ENCODE measurements around the gene KCTD8.

DNA sequence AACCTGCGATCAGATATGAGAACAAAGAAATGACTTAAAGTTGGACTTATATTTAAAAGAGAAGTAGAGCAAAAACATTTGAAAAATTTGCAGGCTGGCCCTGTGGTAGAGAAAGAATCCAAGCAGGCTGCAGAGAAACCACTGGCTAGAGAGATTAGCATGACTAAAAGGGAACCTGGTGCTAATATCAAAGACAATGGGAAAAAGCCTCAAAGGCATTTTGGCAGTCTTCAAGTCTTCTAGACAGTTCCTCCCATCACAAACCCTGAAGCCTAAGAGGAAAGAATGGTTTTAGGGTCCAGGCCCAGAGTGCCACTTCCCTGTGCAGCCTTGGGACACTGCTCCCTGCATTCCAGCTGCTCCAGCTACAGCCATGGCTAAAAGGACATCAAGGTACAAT, 33.4 kb downstream of the KCTD8 start:
- TF ChIP-seq ZBTB1 (tag by site-specific recombination; IDR thresholded peaks at IDR 0.05) (no peak), ZSCAN18 (tag by site-specific recombination; IDR thresholded peaks at IDR 0.05) (no peak), KLF9 (tag by site-specific recombination; IDR thresholded peaks at IDR 0.05; ENCODE audit: low read depth) (no peak), CTCF (tag by site-specific recombination; IDR thresholded peaks at IDR 0.05) (no peak)
- TF ChIP-seq, protein P1, sequence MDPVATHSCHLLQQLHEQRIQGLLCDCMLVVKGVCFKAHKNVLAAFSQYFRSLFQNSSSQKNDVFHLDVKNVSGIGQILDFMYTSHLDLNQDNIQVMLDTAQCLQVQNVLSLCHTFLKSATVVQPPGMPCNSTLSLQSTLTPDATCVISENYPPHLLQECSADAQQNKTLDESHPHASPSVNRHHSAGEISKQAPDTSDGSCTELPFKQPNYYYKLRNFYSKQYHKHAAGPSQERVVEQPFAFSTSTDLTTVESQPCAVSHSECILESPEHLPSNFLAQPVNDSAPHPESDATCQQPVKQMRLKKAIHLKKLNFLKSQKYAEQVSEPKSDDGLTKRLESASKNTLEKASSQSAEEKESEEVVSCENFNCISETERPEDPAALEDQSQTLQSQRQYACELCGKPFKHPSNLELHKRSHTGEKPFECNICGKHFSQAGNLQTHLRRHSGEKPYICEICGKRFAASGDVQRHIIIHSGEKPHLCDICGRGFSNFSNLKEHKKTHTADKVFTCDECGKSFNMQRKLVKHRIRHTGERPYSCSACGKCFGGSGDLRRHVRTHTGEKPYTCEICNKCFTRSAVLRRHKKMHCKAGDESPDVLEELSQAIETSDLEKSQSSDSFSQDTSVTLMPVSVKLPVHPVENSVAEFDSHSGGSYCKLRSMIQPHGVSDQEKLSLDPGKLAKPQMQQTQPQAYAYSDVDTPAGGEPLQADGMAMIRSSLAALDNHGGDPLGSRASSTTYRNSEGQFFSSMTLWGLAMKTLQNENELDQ (tag by site-specific recombination; IDR thresholded peaks at IDR 0.05; ENCODE audit: low read depth) = no peak

All from HEK293 (cell line).